Psoas muscle (tissue), 8 donors: ENCODE measurements around the gene THRSP. TPM values are rescaled to one million over a fixed set of nuclear protein-coding genes. Genes with fewer than 3 reads are reported as not detected.
A peak's percentile ranks its signal among the peaks of the same experiment; 100 is the strongest.

Source experiments
- ATAC-seq, 4 donors: fragments of 200-7000 bp; cut with Tn5 transposase; one replicate each; pipeline ENCODE4 v1.9.1; 2020; ENCODE audit warnings: moderate library complexity in 3 of 4, mild to moderate bottlenecking in 2 of 4
- DNase-seq, 2 donors: peaks; one replicate each; pipeline ENCODE4 v3.0.0-alpha.2; 2020
- H3K27ac ChIP-seq: fragments of 200-600 bp; one replicate; pipeline ENCODE4 v1.8.0; 2022
- H3K27me3 ChIP-seq, 3 donors: fragments of 200-600 bp in 1 of 3; one replicate each; pipeline versions ENCODE4 v1.6.1 to v1.8.0; 2013 to 2022; ENCODE audit warnings: low read length in 2 of 3, mild to moderate bottlenecking in 2 of 3, moderate library complexity in 1 of 3; ENCODE audit not compliant: insufficient read depth in 3 of 3
- H3K36me3 ChIP-seq, 2 donors: fragments of 200-600 bp in 1 of 2; one replicate each; pipeline versions ENCODE4 v1.6.1 to v1.8.0; 2013 to 2022; ENCODE audit warnings: low read depth in 1 of 2, mild to moderate bottlenecking in 1 of 2, moderate library complexity in 1 of 2; ENCODE audit not compliant: insufficient read depth in 1 of 2
- H3K4me1 ChIP-seq: fragments of 200-600 bp; one replicate; pipeline ENCODE4 v1.8.0; 2022
- H3K4me3 ChIP-seq: fragments of 200-600 bp; one replicate; pipeline ENCODE4 v1.8.0; 2022; ENCODE audit warnings: mild to moderate bottlenecking
- H3K9me3 ChIP-seq: fragments of 200-600 bp; one replicate; pipeline ENCODE4 v1.8.0; 2022
- WGBS, 3 donors: extraction: QIAGEN DNeasy Blood & Tissue Kit; methylation state at CpG; one replicate each; pipeline versions ENCODE4 v1.1.6 to v1.1.7; 2013; 5-methylcytosine and 5-hydroxymethylcytosine counted together
- intact Hi-C, 2 donors: fragments of 100-400 bp; cut with DNase I; formaldehyde crosslinking; loops; one replicate each; pipeline versions ENCODE4 v1.11.0 to v1.14.2; 2022
- polyA plus RNA-seq, 3 donors: library from polyadenylated mRNA; stranded (reverse); fragments of 200-250 nt; gene quantifications; one replicate each; pipeline ENCODE4 v1.2.3, GENCODE V29; 2013
- total RNA-seq, 4 donors: library from RNA; stranded (reverse); fragmentation: NEBNext Ultra II Directional in 2 of 4; extraction: Animal tissue kit (Norgen Biotek cat#: 25700) in 2 of 4; gene quantifications; one replicate each; pipeline versions ENCODE4 v1.2.1 to v1.2.4, GENCODE V29; 2021 to 2023
- TF ChIP-seq, protein P1 (sequence below): fragments of 200-600 bp; IDR thresholded peaks from one replicate; pipeline ENCODE4 v1.8.0; 2022; ENCODE audit warnings: antibody characterized with exemption
- donor health status: healthy with polysubstance abuse.
- donor health status: DM: no; HTN: no; CAD: no; lungs with moderate emphysema.
- donor health status: Bipolar disorder and iron deficiency.
- donor health status: healthy.
- donor health status: DM: yes; HTN: yes; CAD: no.
- donor health status: DM: no; HTN: no; CAD: no.
- donor health status: DM: no; HTN: no; CAD: no.
- donor health status: DM: yes; HTN: yes; CAD: no.

The THRSP gene
- total and polyA plus RNA-seq, 7 donors, result 0.24 to 7.2 (median 2.2) TPM

DNA sequence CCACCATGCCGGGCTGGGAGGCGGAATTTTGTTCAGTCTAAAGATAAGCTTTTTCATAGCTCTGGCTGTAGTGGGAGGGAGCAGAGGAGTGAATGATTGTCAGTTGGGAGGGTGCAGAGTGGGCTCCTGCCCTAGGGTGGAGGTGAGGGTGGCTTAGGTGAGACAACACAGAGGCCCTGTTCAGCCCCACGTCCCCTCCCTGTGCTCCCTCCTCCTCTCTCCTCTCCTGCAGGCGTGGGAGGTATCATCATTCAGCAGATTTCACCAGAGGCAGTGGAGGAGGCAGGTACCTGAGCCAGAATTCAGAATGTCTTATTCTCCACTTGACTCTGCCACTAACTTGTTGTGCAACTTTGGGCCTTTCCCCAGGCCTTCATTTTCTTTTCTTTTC is 1.7 kb upstream of the THRSP start:
- Histone ChIP-seq H3K4me1 (peaks cover 39% of the 10 kb centered on the region), H3K27ac (peak overlapping the region; percentile 80), H3K4me3 (no peak overlapping the region), H3K27me3 (no peaks in the 10 kb centered on the region), H3K9me3 (no peaks in the 10 kb centered on the region), H3K36me3 (no peaks in the 10 kb centered on the region)
- intact Hi-C loops, result loop anchor here in 1 of 2 donors (5.0 kb wide), 1 partner anchor 125 kb away; the partner anchor contains the start of genes KCTD21 and USP35
- ATAC-seq (peak in 3 of 4 donors; percentile 8 to 17 (median 11)), DNase-seq (no peak)
- TF ChIP-seq, protein P1, sequence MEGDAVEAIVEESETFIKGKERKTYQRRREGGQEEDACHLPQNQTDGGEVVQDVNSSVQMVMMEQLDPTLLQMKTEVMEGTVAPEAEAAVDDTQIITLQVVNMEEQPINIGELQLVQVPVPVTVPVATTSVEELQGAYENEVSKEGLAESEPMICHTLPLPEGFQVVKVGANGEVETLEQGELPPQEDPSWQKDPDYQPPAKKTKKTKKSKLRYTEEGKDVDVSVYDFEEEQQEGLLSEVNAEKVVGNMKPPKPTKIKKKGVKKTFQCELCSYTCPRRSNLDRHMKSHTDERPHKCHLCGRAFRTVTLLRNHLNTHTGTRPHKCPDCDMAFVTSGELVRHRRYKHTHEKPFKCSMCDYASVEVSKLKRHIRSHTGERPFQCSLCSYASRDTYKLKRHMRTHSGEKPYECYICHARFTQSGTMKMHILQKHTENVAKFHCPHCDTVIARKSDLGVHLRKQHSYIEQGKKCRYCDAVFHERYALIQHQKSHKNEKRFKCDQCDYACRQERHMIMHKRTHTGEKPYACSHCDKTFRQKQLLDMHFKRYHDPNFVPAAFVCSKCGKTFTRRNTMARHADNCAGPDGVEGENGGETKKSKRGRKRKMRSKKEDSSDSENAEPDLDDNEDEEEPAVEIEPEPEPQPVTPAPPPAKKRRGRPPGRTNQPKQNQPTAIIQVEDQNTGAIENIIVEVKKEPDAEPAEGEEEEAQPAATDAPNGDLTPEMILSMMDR, result no peak
- WGBS, 3 donors, result 29 to 58% (median 48%) methylated on average over 4 of the region's 4 CpGs

DNA sequence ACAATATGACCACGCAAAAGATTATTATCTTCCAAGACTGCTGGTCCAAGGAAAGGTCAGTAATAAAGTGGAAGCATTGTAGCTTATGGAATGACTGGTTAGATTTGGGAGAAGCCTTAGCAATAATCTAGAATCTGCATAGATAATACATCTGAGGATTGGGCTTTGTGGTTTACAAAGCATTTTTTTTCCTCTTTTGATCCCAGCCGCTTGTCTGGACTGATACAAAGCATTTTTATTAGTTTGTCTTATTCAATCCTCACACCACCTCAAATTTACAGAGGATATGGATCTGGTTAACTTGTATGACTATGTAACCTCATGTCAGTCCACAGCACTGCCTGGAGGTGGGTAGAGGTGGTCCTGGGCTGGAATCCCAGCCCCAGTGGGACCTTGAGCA is 990 bp upstream of the THRSP start:
- 61 to 86% (median 81%) methylated on average over 2 of the region's 2 CpGs for WGBS, 3 donors

DNA sequence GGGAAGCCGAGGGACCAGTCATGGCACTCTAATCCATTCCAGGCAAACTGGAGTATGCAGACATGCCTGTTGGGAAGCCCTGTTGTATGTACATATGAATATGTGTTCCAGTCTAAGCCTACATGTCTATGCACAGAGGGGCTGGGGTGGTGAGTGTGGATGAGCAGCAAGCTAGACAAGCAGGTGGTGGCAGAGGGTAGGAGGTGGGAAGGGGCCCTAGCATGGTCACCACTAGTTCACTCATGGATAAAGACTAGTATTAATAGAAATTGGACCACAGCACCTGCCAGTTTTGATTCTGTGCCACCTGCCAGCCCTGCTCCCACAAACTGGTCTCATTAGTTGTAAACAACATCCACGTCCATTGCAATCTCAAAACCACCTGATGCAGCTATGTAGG is 1.5 kb downstream of the THRSP start:
- peaks cover 45% of the 10 kb centered on the region for H3K4me1 ChIP-seq

More for the DNA sequence above, 990 bp upstream of the THRSP start:
- peak overlapping the region; percentile 80 for H3K27ac ChIP-seq
- intact Hi-C loops, result loop anchor here in 1 of 2 donors (5.0 kb wide), 1 partner anchor 125 kb away; the partner anchor contains the start of genes KCTD21 and USP35
- ATAC-seq (no peak), DNase-seq (no peak)
- H3K4me3 ChIP-seq, result no peak overlapping the region
- TF ChIP-seq, protein P1, result no peak
- H3K9me3 ChIP-seq, result no peaks in the 10 kb centered on the region
- peaks cover 0 to 6% of the 10 kb centered on the region in 2 donors for H3K36me3 ChIP-seq
- peaks cover 39% of the 10 kb centered on the region for H3K4me1 ChIP-seq
- no peaks in the 10 kb centered on the region for H3K27me3 ChIP-seq

GRCh38 chr11:78066471-78066870 is 2.8 kb downstream of the THRSP start:
- H3K36me3 ChIP-seq, result peaks cover under 1 to 44% of the 10 kb centered on the region in 2 donors

More for the DNA sequence above, 1.5 kb downstream of the THRSP start:
- Histone ChIP-seq H3K36me3 (peaks cover 0 to 31% of the 10 kb centered on the region in 2 donors), H3K4me3 (peak overlapping the region; percentile 28), H3K9me3 (no peaks in the 10 kb centered on the region), H3K27me3 (no peaks in the 10 kb centered on the region), H3K27ac (peak overlapping the region; percentile 43)
- 39 to 59% (median 47%) methylated on average over 2 of the region's 2 CpGs for WGBS, 3 donors
- TF ChIP-seq, protein P1, result no peak
- no peak for DNase-seq
- intact Hi-C loops, result no loop called here
- ATAC-seq, result no peak

More at GRCh38 chr11:78066471-78066870, 2.8 kb downstream of the THRSP start:
- H3K27ac ChIP-seq, result no peak overlapping the region
- H3K27me3 ChIP-seq, result no peaks in the 10 kb centered on the region
- no peak for DNase-seq
- intact Hi-C loops, result no loop called here
- TF ChIP-seq, protein P1, result no peak
- 77 to 88% (median 78%) methylated on average over 2 of the region's 2 CpGs for WGBS, 3 donors
- H3K4me3 ChIP-seq, result no peak overlapping the region
- no peaks in the 10 kb centered on the region for H3K9me3 ChIP-seq
- no peak for ATAC-seq
- peaks cover 37% of the 10 kb centered on the region for H3K4me1 ChIP-seq
